Activated gamma-delta T cell treated with Interleukin-2 at 50 U/mL for 16 hours (primary cell): ENCODE measurements around the gene AXL.
A peak's percentile ranks its signal among the peaks of the same experiment; 100 is the strongest.

Source experiments
- DNase-seq: peaks from one replicate; pipeline ENCODE4 v3.0.0-alpha.2; 2020

The AXL gene

GRCh38 chr19:41238244-41238643, 19.2 kb downstream of the AXL start:
- DNase-seq: no peak

- no peak for DNase-seq
Observed at GRCh38 chr19:41239363-41239762, 20.3 kb downstream of the AXL start.

- DNase-seq: no peak
Observed at GRCh38 chr19:41239961-41240574, 21.0 kb downstream of the AXL start.

- DNase-seq: no peak
Observed at GRCh38 chr19:41241859-41242258, 22.8 kb downstream of the AXL start.

GRCh38 chr19:41244117-41244516, 25.1 kb downstream of the AXL start:
- no peak for DNase-seq

GRCh38 chr19:41245843-41246242, 26.8 kb downstream of the AXL start:
- no peak for DNase-seq

GRCh38 chr19:41248895-41249294, 29.9 kb downstream of the AXL start:
- no peak for DNase-seq

- no peak for DNase-seq
Observed at GRCh38 chr19:41249707-41250423, 30.8 kb downstream of the AXL start.

GRCh38 chr19:41253660-41254059, 34.6 kb downstream of the AXL start:
- DNase-seq: no peak

- no peak for DNase-seq
Observed at GRCh38 chr19:41255171-41255570, 36.1 kb downstream of the AXL start.

- DNase-seq: peak; percentile 9
Observed at GRCh38 chr19:41261474-41262190, 42.6 kb downstream of the AXL start.

- DNase-seq: peak; percentile 76
Observed at GRCh38 chr19:41263042-41263849, 44.2 kb downstream of the AXL start.

GRCh38 chr19:41263850-41264580, 45.0 kb downstream of the AXL start, which contains the start of gene HNRNPUL1:
HNRNPUL1 (plus strand) TSS chr19:41264372; CDS start chr19:41264504, 132 bp downstream.
- peak; percentile 99 for DNase-seq

- DNase-seq: peak; percentile 44
Observed at GRCh38 chr19:41264581-41265394, 45.8 kb downstream of the AXL start.

- DNase-seq: no peak
Observed at GRCh38 chr19:41265395-41266153, 46.6 kb downstream of the AXL start.

GRCh38 chr19:41269055-41269454, 50.0 kb downstream of the AXL start:
- no peak for DNase-seq

- DNase-seq: no peak
Observed at GRCh38 chr19:41269571-41269970, 50.5 kb downstream of the AXL start.

- DNase-seq: no peak
Observed at GRCh38 chr19:41273076-41273475, 54.1 kb downstream of the AXL start.

- DNase-seq: no peak
Observed at GRCh38 chr19:41274802-41275201, 55.8 kb downstream of the AXL start.

GRCh38 chr19:41276231-41276630, 57.2 kb downstream of the AXL start:
- DNase-seq: no peak

GRCh38 chr19:41278478-41278877, 59.5 kb downstream of the AXL start:
- no peak for DNase-seq
